Kidney glomerular epithelial cell (primary cell): ENCODE data around the gene PPP4R4.
"Not testable (repeated sequence)": the region's sequence is repeated elsewhere in the genome, so short reads cannot be mapped to it uniquely, and the experiment has no call there.

Experiments
- DNase-seq: peaks from one replicate; lab custom pipeline; 2025; lab: John Stamatoyannopoulos, UW

PPP4R4 gene

DNA sequence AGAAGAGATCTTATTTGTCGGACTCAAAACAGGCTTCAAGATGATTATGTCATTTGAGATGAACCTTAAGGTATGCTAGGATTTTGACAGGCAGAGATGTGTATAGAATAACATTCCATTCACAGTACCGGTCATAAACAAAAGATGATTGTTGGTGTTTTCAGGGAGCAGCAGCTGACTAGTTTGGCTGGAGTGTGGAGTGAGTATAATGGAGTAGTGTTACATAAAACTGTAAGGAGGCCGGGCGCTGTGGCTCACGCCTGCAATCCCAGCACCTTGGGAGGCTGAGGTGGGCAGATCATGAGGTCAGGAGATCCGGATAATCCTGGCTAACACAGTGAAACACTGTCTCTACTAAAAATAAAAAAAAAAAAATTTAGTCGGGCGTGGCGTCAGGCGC is 95.0 kb downstream of the PPP4R4 start:
- no peak for DNase-seq

DNA sequence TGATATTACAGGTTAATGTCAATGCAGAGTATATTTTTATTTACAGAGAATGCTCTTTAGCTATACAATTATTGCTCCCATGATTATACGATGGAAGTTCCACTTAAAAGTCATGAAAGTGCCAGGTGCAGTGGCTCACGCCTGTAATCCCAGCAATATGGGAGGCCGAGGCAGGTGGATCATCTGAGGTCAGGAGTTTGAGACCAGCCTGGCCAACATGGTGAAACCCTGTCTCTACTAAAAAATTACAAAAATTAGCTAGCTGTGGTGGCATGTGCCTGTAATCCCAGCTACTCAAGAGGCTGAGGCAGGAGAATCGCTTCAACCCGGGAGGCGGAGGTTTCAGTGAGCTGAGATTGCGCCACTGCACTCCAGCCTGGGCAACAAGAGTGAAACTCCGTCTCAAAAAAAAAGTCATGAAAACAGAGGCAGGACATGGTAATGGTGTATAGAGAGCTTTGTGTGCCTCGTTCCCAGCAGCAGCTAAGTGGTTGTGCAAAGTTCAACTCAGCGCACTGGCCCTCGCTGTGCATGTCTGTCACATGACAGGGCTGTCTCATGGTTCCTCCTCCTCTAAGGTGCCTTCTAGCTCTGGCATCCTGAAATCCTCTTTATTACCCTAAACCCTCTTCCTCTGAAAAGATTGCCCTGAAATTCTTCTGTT is 102.9 kb downstream of the PPP4R4 start:
- DNase-seq: not testable (repeated sequence)

DNA sequence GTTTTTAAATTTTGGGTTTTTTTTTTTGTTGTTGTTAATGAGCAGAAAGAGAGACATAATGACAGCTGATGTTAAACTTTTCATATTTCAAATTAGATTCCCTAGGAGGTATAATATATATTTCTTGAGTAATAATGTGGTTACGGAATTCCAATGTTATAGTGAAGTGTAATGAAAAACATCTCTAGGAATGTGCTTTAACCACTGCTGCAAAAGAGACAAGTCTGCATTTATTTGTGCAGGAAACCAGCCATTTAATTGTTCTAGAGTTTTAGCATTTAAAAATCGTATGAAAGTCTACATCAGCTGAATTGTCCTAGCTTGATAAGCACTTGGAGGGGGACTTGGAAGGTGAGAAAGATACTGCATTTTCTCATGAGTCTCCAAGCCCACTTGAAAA is 104.6 kb downstream of the PPP4R4 start:
- DNase-seq: no peak

DNA sequence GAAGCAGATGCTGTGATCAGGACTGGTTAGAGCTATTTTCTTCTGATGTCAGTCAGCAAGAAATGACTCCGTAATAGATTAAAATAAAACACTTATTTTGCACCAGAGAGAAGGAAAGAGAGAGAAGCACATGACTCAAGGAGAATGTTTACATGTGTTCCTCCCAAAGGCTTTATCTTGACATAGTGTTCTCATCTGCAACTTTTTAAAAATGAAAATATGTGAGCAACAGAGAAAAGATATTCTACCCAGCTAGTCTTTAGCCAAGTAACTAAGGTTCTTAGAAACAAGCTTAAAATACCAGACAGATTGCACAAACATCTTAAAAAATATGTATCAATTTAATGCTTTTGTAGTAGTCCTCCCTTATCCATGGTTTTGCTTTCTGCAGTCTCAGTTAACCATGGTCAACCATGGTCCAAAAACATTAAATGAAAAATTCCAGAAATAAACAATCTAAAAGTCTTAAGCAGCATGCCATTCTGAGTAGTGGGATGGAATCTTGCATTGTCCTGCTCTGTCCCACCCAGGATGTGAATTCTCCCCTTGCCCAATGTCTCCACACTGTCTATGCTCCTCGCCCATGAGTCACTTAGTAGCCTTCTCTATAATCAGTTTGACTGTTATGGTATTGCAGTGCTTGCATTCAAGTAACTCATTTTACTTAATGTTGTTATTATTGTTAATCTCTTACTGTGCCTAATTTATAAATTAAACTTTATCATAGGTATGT is 109.0 kb downstream of the PPP4R4 start:
- DNase-seq: no peak

DNA sequence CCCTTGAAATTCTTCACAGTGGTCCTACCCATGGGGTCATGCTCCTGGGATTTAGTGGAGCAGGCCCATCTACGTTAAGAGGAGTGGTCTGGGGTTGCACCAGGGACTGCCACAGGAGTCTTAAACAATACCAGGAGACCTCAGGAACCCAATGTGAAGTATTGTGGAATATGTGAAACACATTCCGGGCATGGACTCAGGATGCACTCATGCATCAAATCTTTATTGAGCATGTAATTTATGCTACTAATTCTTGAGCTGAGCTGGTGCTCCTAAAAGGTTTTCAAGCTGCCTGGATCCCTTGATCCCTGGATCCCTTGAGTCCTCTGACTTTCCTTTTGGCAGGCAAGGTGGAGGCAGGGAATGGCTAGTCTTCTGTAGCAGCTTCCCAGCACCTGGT is 110.1 kb downstream of the PPP4R4 start:
- no peak for DNase-seq

- no peak for DNase-seq
These were observed 111.0 kb downstream of the PPP4R4 start for GRCh38 chr14:94285158-94285557.

DNA sequence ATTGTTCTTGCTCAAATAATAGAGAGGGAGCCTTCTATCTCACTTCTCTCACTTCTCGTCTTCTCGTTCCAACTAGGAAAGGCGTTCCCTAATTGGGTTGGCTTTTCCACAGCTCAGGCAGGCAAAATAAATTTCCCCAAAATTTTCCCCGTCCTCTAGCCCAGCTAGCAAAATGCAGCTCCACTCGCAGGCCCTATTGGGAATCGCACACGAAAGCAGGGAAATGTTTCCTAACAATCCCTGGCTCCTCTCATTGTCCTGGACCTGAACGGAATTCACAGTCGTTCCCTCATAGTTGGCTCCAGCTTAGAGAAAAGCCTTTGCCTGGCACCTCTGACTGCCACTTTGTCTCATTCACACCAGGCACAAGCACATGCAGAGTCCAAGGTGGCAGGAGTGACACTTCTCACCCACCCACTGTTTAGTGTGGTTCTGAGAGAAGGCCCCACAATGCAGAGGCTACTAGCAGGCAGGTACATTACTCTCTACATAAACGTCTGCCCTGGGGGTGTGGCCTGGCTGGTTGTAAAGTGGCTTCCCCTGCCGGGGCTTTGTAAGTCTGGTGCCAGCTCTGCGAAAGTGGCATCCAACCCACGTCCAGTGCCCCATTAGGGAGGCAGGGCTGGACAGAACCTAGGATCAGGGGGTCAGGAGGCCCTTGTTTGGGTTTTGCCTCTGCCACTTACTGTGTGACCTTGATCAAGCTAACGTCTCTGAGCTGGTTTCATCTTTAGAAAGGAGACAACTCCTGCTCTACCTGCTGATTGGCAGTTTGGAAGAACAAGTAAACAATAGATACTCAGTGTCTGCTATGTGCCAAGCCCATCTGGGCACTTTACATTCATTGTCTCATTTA is 114.7 kb downstream of the PPP4R4 start:
- no peak for DNase-seq

GRCh38 chr14:94290197-94290596 is 116.1 kb downstream of the PPP4R4 start:
- DNase-seq: no peak

GRCh38 chr14:94291159-94291905 is 117.2 kb downstream of the PPP4R4 start:
- DNase-seq: no peak

GRCh38 chr14:94291906-94292525 is 117.9 kb downstream of the PPP4R4 start:
- DNase-seq: no peak

GRCh38 chr14:94292526-94292871 is 118.4 kb downstream of the PPP4R4 start:
- DNase-seq: no peak

GRCh38 chr14:94292872-94293577 is 118.9 kb downstream of the PPP4R4 start, which contains the start of gene SERPINA10:
Gene SERPINA10 (minus strand): TSS chr14:94293268. CDS start chr14:94290593, 2,675 bp downstream.
- no peak for DNase-seq

DNA sequence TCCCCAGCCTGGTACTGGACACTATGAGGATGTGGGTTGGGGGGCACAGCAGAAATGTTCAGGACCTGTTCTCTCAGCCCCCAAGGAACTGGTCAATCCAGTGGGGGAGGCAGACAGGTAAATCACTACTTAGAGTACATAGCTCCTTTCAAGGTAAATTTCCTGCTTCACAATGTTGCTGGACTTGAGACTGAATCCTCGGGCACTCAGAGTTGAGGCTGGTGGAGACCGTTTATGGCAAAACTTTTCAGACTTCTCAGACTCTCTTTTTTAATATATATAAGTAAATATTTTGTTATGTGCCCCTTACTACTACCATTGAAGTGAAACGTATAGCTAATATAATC is 119.4 kb downstream of the PPP4R4 start:
- no peak for DNase-seq

GRCh38 chr14:94295360-94296180 is 121.4 kb downstream of the PPP4R4 start:
- DNase-seq: no peak

DNA sequence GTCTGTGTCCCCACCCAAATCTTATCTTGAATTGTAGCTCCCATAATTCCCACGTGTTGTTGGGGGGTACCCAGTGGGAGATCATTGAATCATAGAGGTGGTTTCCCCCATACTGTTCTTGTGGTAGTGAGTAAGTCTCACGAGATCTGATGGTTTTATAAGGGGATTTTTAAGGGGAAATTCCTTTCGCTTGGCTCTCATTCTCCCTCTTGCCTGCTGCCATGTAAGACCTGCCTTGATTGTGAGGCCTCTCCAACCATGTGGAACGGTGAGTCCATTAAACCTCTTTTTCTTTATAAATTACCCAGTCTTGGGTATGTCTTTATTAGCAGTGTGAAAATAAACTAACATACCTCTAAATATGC is 122.0 kb downstream of the PPP4R4 start:
- DNase-seq: not testable (repeated sequence)

- DNase-seq: no peak
These were observed 124.0 kb downstream of the PPP4R4 start for GRCh38 chr14:94298130-94298529.

DNA sequence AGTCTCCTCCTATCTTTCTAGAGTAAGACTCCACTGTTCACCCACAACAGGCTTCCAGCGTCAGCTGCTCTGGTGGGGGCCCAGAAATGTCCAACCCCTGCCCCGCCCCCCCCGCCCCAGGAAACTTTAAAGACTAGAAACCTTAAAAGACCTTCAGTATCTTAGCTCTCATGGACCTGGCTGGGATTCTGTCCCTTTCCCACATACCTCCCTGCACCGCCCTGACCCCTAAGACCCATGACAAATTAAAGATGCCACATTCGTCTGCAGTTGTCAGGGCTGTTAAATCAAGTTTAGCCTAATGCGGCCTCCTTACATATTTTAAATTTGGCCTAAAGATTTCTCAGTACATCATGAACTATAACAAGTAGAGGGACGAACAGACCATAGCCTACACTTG is 129.0 kb downstream of the PPP4R4 start:
- DNase-seq: no peak

- DNase-seq: no peak
These were observed 130.1 kb downstream of the PPP4R4 start for GRCh38 chr14:94304243-94304642.

- no peak for DNase-seq
These were observed 131.5 kb downstream of the PPP4R4 start for GRCh38 chr14:94305620-94306019.
